Measurements from ENCODE around the gene ENTR1.

ENTR1 gene

GRCh38 chr9:136379891-136380290 lies 30.5 kb downstream of the ENTR1 start:
- no peak for TF ChIP-seq CTCF (IDR thresholded peaks at IDR 0.05; ENCODE audit: insufficient read depth, low read length, missing control alignments)
- ChIA-PET POLR2A (no interaction called here), CTCF (interaction anchor here (1.0 kb wide), 1 partner anchor 16 kb away, joined by 4 read pairs; the partner anchor contains the start of gene DNLZ)
- no peak overlapping the region for H3K4me3 ChIP-seq (ENCODE audit: low read depth, low read length)
- no peak for DNase-seq (ENCODE audit: low read depth, low spot score)

- no peak overlapping the region for H3K4me3 ChIP-seq (ENCODE audit: low read depth, low read length)
- TF ChIP-seq CTCF (IDR thresholded peaks at IDR 0.05; ENCODE audit: insufficient read depth, low read length, missing control alignments): no peak
- DNase-seq (ENCODE audit: low read depth, low spot score): no peak
- ChIA-PET POLR2A (no interaction called here), CTCF (interaction anchor here (1.0 kb wide), 1 partner anchor 16 kb away, joined by 4 read pairs; the partner anchor contains the start of gene DNLZ)
These were observed 31.0 kb downstream of the ENTR1 start for GRCh38 chr9:136379401-136379800.

- ChIA-PET POLR2A (no interaction called here), CTCF (no interaction called here)
- no peak overlapping the region for H3K4me3 ChIP-seq (ENCODE audit: low read depth, low read length)
- TF ChIP-seq CTCF (IDR thresholded peaks at IDR 0.05; ENCODE audit: insufficient read depth, low read length, missing control alignments): no peak
- DNase-seq (ENCODE audit: low read depth, low spot score): no peak
These were observed 31.5 kb downstream of the ENTR1 start for GRCh38 chr9:136379003-136379287.

- TF ChIP-seq CTCF (IDR thresholded peaks at IDR 0.05; ENCODE audit: insufficient read depth, low read length, missing control alignments): no peak
- DNase-seq (ENCODE audit: low read depth, low spot score): no peak
- no peak overlapping the region for H3K4me3 ChIP-seq (ENCODE audit: low read depth, low read length)
- CTCF ChIA-PET: interaction anchor here (1.5 to 2.1 kb wide), 2 partner anchors 14 to 66 kb away, joined by 11 to 12 read pairs; partner anchors contain the start of gene DNLZ
- POLR2A ChIA-PET: no interaction called here
These were observed 32.0 kb downstream of the ENTR1 start for GRCh38 chr9:136378170-136379002.

GRCh38 chr9:136377341-136378169 lies 32.9 kb downstream of the ENTR1 start:
- H3K4me3 ChIP-seq (ENCODE audit: low read depth, low read length): no peak overlapping the region
- CTCF ChIA-PET: interaction anchor here (1.5 to 2.1 kb wide), 3 partner anchors 11 to 65 kb away, joined by 5 to 12 read pairs (median 11); partner anchors contain the start of gene DNLZ
- POLR2A ChIA-PET: interaction anchor here (0.6 kb wide), 1 partner anchor 883 kb away, joined by 3 read pairs; no protein-coding TSS in a partner anchor
- no peak for DNase-seq (ENCODE audit: low read depth, low spot score)
- no peak for TF ChIP-seq CTCF (IDR thresholded peaks at IDR 0.05; ENCODE audit: insufficient read depth, low read length, missing control alignments)

GRCh38 chr9:136376457-136376856 lies 34.0 kb downstream of the ENTR1 start:
- H3K4me3 ChIP-seq (ENCODE audit: low read depth, low read length): no peak overlapping the region
- CTCF ChIA-PET: interaction anchor here (1.6 to 5.2 kb wide), 3 partner anchors 12 to 13 kb away, joined by 5 to 54 read pairs (median 11); partner anchors contain the start of gene DNLZ
- no peak for TF ChIP-seq CTCF (IDR thresholded peaks at IDR 0.05; ENCODE audit: insufficient read depth, low read length, missing control alignments)
- no peak for DNase-seq (ENCODE audit: low read depth, low spot score)
- POLR2A ChIA-PET: no interaction called here
